GM12878 (cell line): ENCODE measurements around the gene RHBDF2. TPM values are rescaled to one million over a fixed set of nuclear protein-coding genes. Genes with fewer than 3 reads are reported as not detected.

ENCODE experiments used
- ATAC-seq: fragments of 200-7000 bp; cut with Tn5 transposase; 3 replicates; pipeline ENCODE4 v1.9.1; 2020; ENCODE audit warnings: mild to moderate bottlenecking, moderate library complexity
- BruUV-seq: library from RNA; stranded (reverse); fragments of 400-500 nt; replicated peaks from 2 replicates; lab custom pipeline; 2021; lab: Mats Ljungman, UMichigan
- CTCF ChIA-PET: fragments of 300-600 bp; sonication (Branson Sonifier 250); formaldehyde crosslinking; extraction: SDS; loops from one replicate; lab custom pipeline; 2021; ENCODE audit warnings: inconsistent platforms; lab: Yijun Ruan, JAX
- POLR2A ChIA-PET: fragments of 350-600 bp; formaldehyde crosslinking; extraction: SDS; loops from one replicate; lab custom pipeline; 2021; ENCODE audit warnings: inconsistent platforms; lab: Charles Lee
- RAD21 ChIA-PET: fragments of 300-600 bp; sonication (Branson Sonifier 250); formaldehyde crosslinking; loops from one replicate; lab custom pipeline; 2023; ENCODE audit warnings: antibody characterized with exemption; ENCODE audit not compliant: unreplicated experiment; lab: Charles Lee
- SMC1A ChIA-PET: fragments of 300-600 bp; sonication (Branson Sonifier 250); formaldehyde crosslinking; loops from one replicate; lab custom pipeline; 2023; ENCODE audit not compliant: unreplicated experiment, uncharacterized antibody; lab: Charles Lee
- DNase-seq: peaks from one replicate; pipeline ENCODE4 v3.0.0-alpha.2; 2011; ENCODE audit warnings: low read depth, low spot score
- FAIRE-seq: peaks from 3 replicates; lab custom pipeline; 2011; peaks lifted over from hg19 to GRCh38; lab: Jason Lieb, UNC
- H2AFZ ChIP-seq: 2 replicates; pipeline ENCODE4 v1.6.0; 2011; ENCODE audit warnings: low read depth, low read length, control low read depth; ENCODE audit not compliant: control insufficient read depth
- H3K27ac ChIP-seq: 2 replicates; pipeline ENCODE4 v1.5.1; 2011; ENCODE audit warnings: control low read depth; ENCODE audit not compliant: control insufficient read depth, insufficient read depth
- H3K27me3 ChIP-seq, 2 experiments: replicated peaks in 1 of 2; 2 replicates each; pipeline versions ENCODE4 v1.6.0 to v1.6.1; 2011; ENCODE audit warnings: low read length in 1 of 2; ENCODE audit not compliant: control insufficient read depth in 2 of 2, insufficient read depth in 2 of 2
- H3K36me3 ChIP-seq, 2 experiments: 2 replicates each; pipeline ENCODE4 v1.5.1; 2011; ENCODE audit warnings: low read length in 1 of 2; ENCODE audit not compliant: control insufficient read depth in 2 of 2, insufficient read depth in 2 of 2
- H3K4me1 ChIP-seq: 2 replicates; pipeline ENCODE4 v1.6.1; 2011; ENCODE audit warnings: mild to moderate bottlenecking, low read length, moderate library complexity, mixed read lengths; ENCODE audit not compliant: control insufficient read depth, insufficient read depth
- H3K4me2 ChIP-seq: 2 replicates; pipeline ENCODE4 v1.6.0; 2011; ENCODE audit warnings: control low read depth; ENCODE audit not compliant: control insufficient read depth, insufficient read depth
- H3K4me3 ChIP-seq: fragments of 200-600 bp; sonication (generic); 2 replicates; pipeline ENCODE4 v1.5.1; 2016
- H3K79me2 ChIP-seq: 2 replicates; pipeline ENCODE4 v1.6.0; 2011; ENCODE audit warnings: low read length; ENCODE audit not compliant: control insufficient read depth, insufficient read depth
- H3K9ac ChIP-seq: 2 replicates; pipeline ENCODE4 v1.8.0; 2011; ENCODE audit warnings: low read length, control low read depth, mixed read lengths; ENCODE audit not compliant: control insufficient read depth, insufficient read depth
- H3K9me3 ChIP-seq: replicated peaks from 3 replicates; pipeline ENCODE4 v1.5.1; 2011; ENCODE audit warnings: mild to moderate bottlenecking, low read length; ENCODE audit not compliant: control insufficient read depth, insufficient read depth
- H4K20me1 ChIP-seq: 2 replicates; pipeline ENCODE4 v1.6.0; 2011; ENCODE audit not compliant: control insufficient read depth, insufficient read depth
- GABPA ChIP-seq: IDR thresholded peaks from 2 replicates; pipeline ENCODE4 v1.6.1; 2014; ENCODE audit warnings: antibody characterized with exemption, low read depth, mild to moderate bottlenecking, inconsistent platforms
- MXI1 ChIP-seq: fragments of 150-350 bp; IDR thresholded peaks from 2 replicates; pipeline ENCODE4 v1.6.1; 2011; ENCODE audit warnings: low read depth, mild to moderate bottlenecking, inconsistent platforms, low read length, improper control_type of control experiment
- NR2F1 ChIP-seq: fragments of 450-650 bp; conservative IDR thresholded peaks from 2 replicates; pipeline ENCODE4 v1.6.1; 2017; ENCODE audit warnings: mild to moderate bottlenecking
- RBBP5 ChIP-seq: fragments of 200-600 bp; sonication (generic); conservative IDR thresholded peaks from 2 replicates; pipeline ENCODE4 v1.6.1; 2016
- SMAD1 ChIP-seq: fragments of 450-650 bp; IDR thresholded peaks from 2 replicates; pipeline ENCODE4 v1.6.1; 2018; ENCODE audit warnings: mild to moderate bottlenecking, low read depth; ENCODE audit not compliant: partially characterized antibody
- SPI1 ChIP-seq: IDR thresholded peaks from 2 replicates; pipeline ENCODE4 v1.6.1; 2011; ENCODE audit warnings: low read depth, mild to moderate bottlenecking, low read length, moderate library complexity, borderline replicate concordance; ENCODE audit not compliant: insufficient read depth
- STAT3 ChIP-seq: IDR thresholded peaks from 2 replicates; pipeline ENCODE4 v1.6.1; 2011; ENCODE audit warnings: low read depth, low read length, improper control_type of control experiment
- ZBED1 ChIP-seq: IDR thresholded peaks from 2 replicates; pipeline ENCODE4 v1.6.1; 2016; ENCODE audit warnings: borderline replicate concordance
- ZNF24 ChIP-seq: fragments of 450-650 bp; IDR thresholded peaks from 2 replicates; pipeline ENCODE4 v1.6.1; 2017; ENCODE audit warnings: antibody characterized with exemption, mild to moderate bottlenecking
- WGBS: methylation state at CpG from one replicate; pipeline ENCODE4 v1.1.6; 2016; ENCODE audit warnings: low lambda C conversion rate; ENCODE audit not compliant: insufficient replicate concordance, insufficient coverage; ENCODE audit errors: missing lambda C conversion rate; 5-methylcytosine and 5-hydroxymethylcytosine counted together
- in situ Hi-C: fragments of 300-500 bp; cut with MboI; formaldehyde crosslinking; loops from 9 replicates; pipeline ENCODE4 v1.14.3; 2018; ENCODE audit warnings: mixed read lengths
- intact Hi-C: fragments of 100-400 bp; cut with micrococcal nuclease; formaldehyde crosslinking; loops from one replicate; pipeline ENCODE4 v1.14.2; 2022; ENCODE audit not compliant: unreplicated experiment
- polyA plus RNA-seq, 11 experiments: library from polyadenylated mRNA; depleted of rRNA in 4 of 11; unstranded in 6 of 11; stranded (reverse) in 5 of 11; fragments of >200 nt; fragmentation: Nextera tagmentation in 4 of 11; fragmentation: Illumina TruSeq in 1 of 11; extraction: Ambion mirVana in 4 of 11; extraction: Trizol in 1 of 11; gene quantifications; 1 replicate in 1 of 11; 2 replicates in 10 of 11; pipeline versions ENCODE4 v1.2.1 to v1.2.3, GENCODE V29; 2011 to 2016; ENCODE audit warnings: inconsistent platforms in 2 of 11, missing spikeins in 2 of 11, low read depth in 1 of 11
- total RNA-seq, 4 experiments: library from RNA; depleted of rRNA in 3 of 4; stranded (reverse); fragments of >200 nt in 3 of 4; fragmentation: Illumina TruSeq in 1 of 4; extraction: Trizol in 1 of 4; gene quantifications; 2 replicates each; pipeline versions ENCODE4 v1.2.1 to v1.2.3, GENCODE V29; 2013 to 2021
- TF ChIP-seq, protein P1 (sequence below): fragments of 150-350 bp; IDR thresholded peaks from 2 replicates; pipeline ENCODE4 v1.6.1; 2014; ENCODE audit warnings: mild to moderate bottlenecking, low read depth, low read length
- TF ChIP-seq, protein P2 (sequence below): fragments of 450-650 bp; IDR thresholded peaks from 2 replicates; pipeline ENCODE4 v1.6.1; 2018; ENCODE audit warnings: borderline replicate concordance, mild to moderate bottlenecking; ENCODE audit not compliant: partially characterized antibody
- TF ChIP-seq, protein P3 (sequence below): fragments of 450-650 bp; IDR thresholded peaks from 2 replicates; pipeline ENCODE4 v1.6.1; 2017; ENCODE audit warnings: mild to moderate bottlenecking
- TF ChIP-seq, protein P4 (sequence below): fragments of 450-650 bp; IDR thresholded peaks from 2 replicates; pipeline ENCODE4 v1.6.1; 2017; ENCODE audit warnings: mild to moderate bottlenecking, moderate library complexity

The RHBDF2 gene
- total and polyA plus RNA-seq, 10 of the 15 experiments (the other 5 are each of a cell fraction or from before 2014, with no cell fraction given): 0.97 to 43.0 (median 18.7) TPM

DNA sequence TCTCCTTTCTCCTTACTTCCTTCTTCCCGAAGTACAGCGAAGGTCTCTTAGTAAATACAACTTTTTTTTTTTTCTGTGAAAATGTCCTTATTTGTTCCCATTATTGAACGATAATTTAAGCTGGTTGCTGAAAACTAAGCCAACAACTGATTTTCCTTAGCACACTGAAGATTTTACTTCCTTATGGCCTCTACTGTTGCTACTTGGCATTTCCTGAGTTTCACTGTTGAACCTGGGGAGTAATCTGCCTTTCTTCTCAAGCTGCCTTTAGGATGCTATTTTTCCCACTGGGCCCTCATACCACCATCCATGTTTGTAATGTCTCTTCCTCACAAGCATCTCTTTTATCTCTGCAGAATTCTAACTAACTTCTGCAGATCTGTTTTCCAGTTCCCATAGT, 74.4 kb downstream of the RHBDF2 start:
- ATAC-seq: no peak
- CTCF ChIA-PET: interaction anchor here (1.1 to 3.4 kb wide), 4 partner anchors 17 to 197 kb away, joined by 3 to 20 read pairs (median 10); no protein-coding TSS in a partner anchor
- TF ChIP-seq RBBP5 (no peak), SPI1 (no peak), NR2F1 (no peak), GABPA (no peak), ZBED1 (no peak), SMAD1 (no peak), ZNF24 (no peak), STAT3 (no peak), MXI1 (no peak)
- TF ChIP-seq, protein P1, sequence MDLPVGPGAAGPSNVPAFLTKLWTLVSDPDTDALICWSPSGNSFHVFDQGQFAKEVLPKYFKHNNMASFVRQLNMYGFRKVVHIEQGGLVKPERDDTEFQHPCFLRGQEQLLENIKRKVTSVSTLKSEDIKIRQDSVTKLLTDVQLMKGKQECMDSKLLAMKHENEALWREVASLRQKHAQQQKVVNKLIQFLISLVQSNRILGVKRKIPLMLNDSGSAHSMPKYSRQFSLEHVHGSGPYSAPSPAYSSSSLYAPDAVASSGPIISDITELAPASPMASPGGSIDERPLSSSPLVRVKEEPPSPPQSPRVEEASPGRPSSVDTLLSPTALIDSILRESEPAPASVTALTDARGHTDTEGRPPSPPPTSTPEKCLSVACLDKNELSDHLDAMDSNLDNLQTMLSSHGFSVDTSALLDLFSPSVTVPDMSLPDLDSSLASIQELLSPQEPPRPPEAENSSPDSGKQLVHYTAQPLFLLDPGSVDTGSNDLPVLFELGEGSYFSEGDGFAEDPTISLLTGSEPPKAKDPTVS: no peak
- TF ChIP-seq, protein P2, sequence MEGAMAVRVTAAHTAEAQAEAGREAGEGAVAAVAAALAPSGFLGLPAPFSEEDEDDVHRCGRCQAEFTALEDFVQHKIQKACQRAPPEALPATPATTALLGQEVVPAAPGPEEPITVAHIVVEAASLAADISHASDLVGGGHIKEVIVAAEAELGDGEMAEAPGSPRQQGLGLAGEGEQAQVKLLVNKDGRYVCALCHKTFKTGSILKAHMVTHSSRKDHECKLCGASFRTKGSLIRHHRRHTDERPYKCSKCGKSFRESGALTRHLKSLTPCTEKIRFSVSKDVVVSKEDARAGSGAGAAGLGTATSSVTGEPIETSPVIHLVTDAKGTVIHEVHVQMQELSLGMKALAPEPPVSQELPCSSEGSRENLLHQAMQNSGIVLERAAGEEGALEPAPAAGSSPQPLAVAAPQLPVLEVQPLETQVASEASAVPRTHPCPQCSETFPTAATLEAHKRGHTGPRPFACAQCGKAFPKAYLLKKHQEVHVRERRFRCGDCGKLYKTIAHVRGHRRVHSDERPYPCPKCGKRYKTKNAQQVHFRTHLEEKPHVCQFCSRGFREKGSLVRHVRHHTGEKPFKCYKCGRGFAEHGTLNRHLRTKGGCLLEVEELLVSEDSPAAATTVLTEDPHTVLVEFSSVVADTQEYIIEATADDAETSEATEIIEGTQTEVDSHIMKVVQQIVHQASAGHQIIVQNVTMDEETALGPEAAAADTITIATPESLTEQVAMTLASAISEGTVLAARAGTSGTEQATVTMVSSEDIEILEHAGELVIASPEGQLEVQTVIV: no peak
- TF ChIP-seq, protein P3, sequence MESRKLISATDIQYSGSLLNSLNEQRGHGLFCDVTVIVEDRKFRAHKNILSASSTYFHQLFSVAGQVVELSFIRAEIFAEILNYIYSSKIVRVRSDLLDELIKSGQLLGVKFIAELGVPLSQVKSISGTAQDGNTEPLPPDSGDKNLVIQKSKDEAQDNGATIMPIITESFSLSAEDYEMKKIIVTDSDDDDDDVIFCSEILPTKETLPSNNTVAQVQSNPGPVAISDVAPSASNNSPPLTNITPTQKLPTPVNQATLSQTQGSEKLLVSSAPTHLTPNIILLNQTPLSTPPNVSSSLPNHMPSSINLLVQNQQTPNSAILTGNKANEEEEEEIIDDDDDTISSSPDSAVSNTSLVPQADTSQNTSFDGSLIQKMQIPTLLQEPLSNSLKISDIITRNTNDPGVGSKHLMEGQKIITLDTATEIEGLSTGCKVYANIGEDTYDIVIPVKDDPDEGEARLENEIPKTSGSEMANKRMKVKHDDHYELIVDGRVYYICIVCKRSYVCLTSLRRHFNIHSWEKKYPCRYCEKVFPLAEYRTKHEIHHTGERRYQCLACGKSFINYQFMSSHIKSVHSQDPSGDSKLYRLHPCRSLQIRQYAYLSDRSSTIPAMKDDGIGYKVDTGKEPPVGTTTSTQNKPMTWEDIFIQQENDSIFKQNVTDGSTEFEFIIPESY: no peak
- TF ChIP-seq, protein P4, sequence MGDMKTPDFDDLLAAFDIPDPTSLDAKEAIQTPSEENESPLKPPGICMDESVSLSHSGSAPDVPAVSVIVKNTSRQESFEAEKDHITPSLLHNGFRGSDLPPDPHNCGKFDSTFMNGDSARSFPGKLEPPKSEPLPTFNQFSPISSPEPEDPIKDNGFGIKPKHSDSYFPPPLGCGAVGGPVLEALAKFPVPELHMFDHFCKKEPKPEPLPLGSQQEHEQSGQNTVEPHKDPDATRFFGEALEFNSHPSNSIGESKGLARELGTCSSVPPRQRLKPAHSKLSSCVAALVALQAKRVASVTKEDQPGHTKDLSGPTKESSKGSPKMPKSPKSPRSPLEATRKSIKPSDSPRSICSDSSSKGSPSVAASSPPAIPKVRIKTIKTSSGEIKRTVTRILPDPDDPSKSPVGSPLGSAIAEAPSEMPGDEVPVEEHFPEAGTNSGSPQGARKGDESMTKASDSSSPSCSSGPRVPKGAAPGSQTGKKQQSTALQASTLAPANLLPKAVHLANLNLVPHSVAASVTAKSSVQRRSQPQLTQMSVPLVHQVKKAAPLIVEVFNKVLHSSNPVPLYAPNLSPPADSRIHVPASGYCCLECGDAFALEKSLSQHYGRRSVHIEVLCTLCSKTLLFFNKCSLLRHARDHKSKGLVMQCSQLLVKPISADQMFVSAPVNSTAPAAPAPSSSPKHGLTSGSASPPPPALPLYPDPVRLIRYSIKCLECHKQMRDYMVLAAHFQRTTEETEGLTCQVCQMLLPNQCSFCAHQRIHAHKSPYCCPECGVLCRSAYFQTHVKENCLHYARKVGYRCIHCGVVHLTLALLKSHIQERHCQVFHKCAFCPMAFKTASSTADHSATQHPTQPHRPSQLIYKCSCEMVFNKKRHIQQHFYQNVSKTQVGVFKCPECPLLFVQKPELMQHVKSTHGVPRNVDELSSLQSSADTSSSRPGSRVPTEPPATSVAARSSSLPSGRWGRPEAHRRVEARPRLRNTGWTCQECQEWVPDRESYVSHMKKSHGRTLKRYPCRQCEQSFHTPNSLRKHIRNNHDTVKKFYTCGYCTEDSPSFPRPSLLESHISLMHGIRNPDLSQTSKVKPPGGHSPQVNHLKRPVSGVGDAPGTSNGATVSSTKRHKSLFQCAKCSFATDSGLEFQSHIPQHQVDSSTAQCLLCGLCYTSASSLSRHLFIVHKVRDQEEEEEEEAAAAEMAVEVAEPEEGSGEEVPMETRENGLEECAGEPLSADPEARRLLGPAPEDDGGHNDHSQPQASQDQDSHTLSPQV: no peak

More for the DNA sequence above, 74.4 kb downstream of the RHBDF2 start:
- H3K79me2 ChIP-seq: peaks cover 18% of the 10 kb centered on the region
- peaks cover 24% of the 10 kb centered on the region for H3K4me1 ChIP-seq
- no peak overlapping the region for H3K27ac ChIP-seq
- no peak overlapping the region for H3K4me2 ChIP-seq
- no peaks in the 10 kb centered on the region; the same call in 1 of the 2 replicates for H4K20me1 ChIP-seq
- no peak for FAIRE-seq
- BruUV-seq: no TSS peak
- no peak overlapping the region for H3K4me3 ChIP-seq
- 86% methylated on average over 3 of the region's 3 CpGs for WGBS
- no peaks in the 10 kb centered on the region for H3K27me3 ChIP-seq
- in situ Hi-C loops: no loop called here
- H2AFZ ChIP-seq: no peak overlapping the region
- no peak for DNase-seq
- H3K36me3 ChIP-seq: peaks cover 3 to 4% of the 10 kb centered on the region in 2 experiments; a peak in 2 of 4 replicates
- ChIA-PET POLR2A (interaction anchor here (1.5 kb wide), 1 partner anchor 19 kb away, joined by 3 read pairs; no protein-coding TSS in a partner anchor), SMC1A (interaction anchor here (1.0 to 2.9 kb wide), 6 partner anchors 18 to 73 kb away, joined by 3 to 9 read pairs (median 6); partner anchors contain the start of gene UBE2O), RAD21 (interaction anchor here (0.9 to 1.5 kb wide), 3 partner anchors 32 to 80 kb away, joined by 3 to 7 read pairs (median 3); partner anchors contain the start of gene AANAT)
- intact Hi-C loops: no loop called here
- H3K9ac ChIP-seq: no peak overlapping the region
- no peaks in the 10 kb centered on the region for H3K9me3 ChIP-seq
